Breast epithelium (tissue), 3 donors: ENCODE measurements around the gene ACER3.
"Not testable (repeated sequence)": the region's sequence is repeated elsewhere in the genome, so short reads cannot be mapped to it uniquely, and the experiment has no call there.

ENCODE experiments used
- CTCF ChIP-seq, 3 donors: fragments of 450-650 bp; IDR thresholded peaks; one replicate each; pipeline ENCODE4 v1.5.1; 2016 to 2017; ENCODE audit warnings: antibody characterized with exemption in 3 of 3, mild to moderate bottlenecking in 3 of 3, moderate library complexity in 3 of 3
- POLR2A ChIP-seq: fragments of 450-650 bp; IDR thresholded peaks from one replicate; pipeline ENCODE4 v1.6.1; 2016; ENCODE audit warnings: antibody characterized with exemption, mild to moderate bottlenecking, moderate library complexity

GRCh38 chr11:76855670-76856069 is 5.0 kb upstream of the ACER3 start:
- not testable (repeated sequence) for TF ChIP-seq CTCF (IDR thresholded peaks at IDR 0.05); POLR2A
